Testis (tissue), 3 donors: ENCODE results near the gene RPL18A. TPM values are rescaled to one million over a fixed set of nuclear protein-coding genes. Genes with fewer than 3 reads are reported as not detected.
A peak's percentile ranks its signal among the peaks of the same experiment; 100 is the strongest.

Experiments
- DNase-seq: peaks from one replicate; pipeline ENCODE4 v3.0.0-alpha.2; 2019
- H3K27ac ChIP-seq, 2 donors: fragments of 200-600 bp; sonication (generic); one replicate each; pipeline ENCODE4 v1.5.1; 2019
- H3K27me3 ChIP-seq: fragments of 200-600 bp; sonication (generic); one replicate; pipeline ENCODE4 v1.5.1; 2019
- H3K36me3 ChIP-seq: fragments of 200-600 bp; sonication (generic); one replicate; pipeline ENCODE4 v1.5.1; 2017; ENCODE audit warnings: low read depth; ENCODE audit errors: missing control alignments
- H3K4me1 ChIP-seq: fragments of 200-600 bp; sonication (generic); one replicate; pipeline ENCODE4 v1.5.1; 2019
- H3K4me3 ChIP-seq, 2 donors: fragments of 200-600 bp; sonication (generic); one replicate each; pipeline ENCODE4 v1.5.1; 2017 to 2019
- H3K9me3 ChIP-seq: fragments of 200-600 bp; sonication (generic); one replicate; pipeline ENCODE4 v1.5.1; 2017
- CTCF ChIP-seq, 3 experiments: fragments of 450-650 bp in 2 of 3; fragments of 200-600 bp in 1 of 3; sonication (generic) in 1 of 3; IDR thresholded peaks; one replicate each; pipeline ENCODE4 v1.5.1; 2016 to 2019; ENCODE audit warnings: antibody characterized with exemption in 3 of 3, mild to moderate bottlenecking in 2 of 3, moderate library complexity in 1 of 3
- POLR2A ChIP-seq: fragments of 450-650 bp; IDR thresholded peaks from one replicate; pipeline ENCODE4 v1.6.1; 2017; ENCODE audit warnings: antibody characterized with exemption, mild to moderate bottlenecking, moderate library complexity
- WGBS, 2 donors: methylation state at CpG; one replicate each; pipeline ENCODE4 v1.1.5; 2018; 5-methylcytosine and 5-hydroxymethylcytosine counted together
- intact Hi-C: fragments of 100-400 bp; cut with DNase I; formaldehyde crosslinking; loops from one replicate; pipeline ENCODE4 v1.15.1; 2023; ENCODE audit warnings: low total_unique reads
- polyA plus RNA-seq: library from polyadenylated mRNA; stranded (reverse); fragments of 350-450 nt; fragmentation: Illumina TruSeq; extraction: RNeasy Lipid Tissue Mini Kit (QIAGEN cat#74804); gene quantifications from one replicate; pipeline ENCODE4 v1.2.3, GENCODE V29; 2014; ENCODE audit warnings: low read depth, low replicate concordance; ENCODE audit not compliant: insufficient read depth
- total RNA-seq, 2 donors: library from RNA; depleted of rRNA; stranded (reverse); fragments of >200 nt; gene quantifications; one replicate each; pipeline ENCODE4 v1.2.3, GENCODE V29; 2016

Gene RPL18A
- total and polyA plus RNA-seq, 3 donors from 2014 or later: 551 to 1,098 (median 828) TPM

- WGBS, 2 donors: 19 to 23% methylated on average over 20 to 27 of the region's 29 CpGs
- no peak for TF ChIP-seq CTCF (IDR thresholded peaks at IDR 0.05)
- TF ChIP-seq POLR2A: no peak
- intact Hi-C loops: no loop called here
- H3K27ac ChIP-seq: peak overlapping the region; percentile 34 to 72
- no peaks in the 10 kb centered on the region for H3K9me3 ChIP-seq
- H3K36me3 ChIP-seq: no peaks in the 10 kb centered on the region
- DNase-seq: peak; percentile 61
- peaks cover 3% of the 10 kb centered on the region for H3K4me1 ChIP-seq
- no peaks in the 10 kb centered on the region for H3K27me3 ChIP-seq
- peak overlapping the region; percentile 26 to 51 for H3K4me3 ChIP-seq
Observed at GRCh38 chr19:17829855-17830566, 29.7 kb upstream of the RPL18A start.

- Histone ChIP-seq H3K4me3 (peak overlapping the region; percentile 26 to 51), H3K27me3 (no peaks in the 10 kb centered on the region), H3K4me1 (peaks cover 3% of the 10 kb centered on the region), H3K27ac (peak overlapping the region; percentile 34 to 72), H3K36me3 (no peaks in the 10 kb centered on the region), H3K9me3 (no peaks in the 10 kb centered on the region)
- intact Hi-C loops: no loop called here
- 31 to 47% methylated on average over 23 to 43 of the region's 50 CpGs for WGBS, 2 donors
- TF ChIP-seq CTCF (IDR thresholded peaks at IDR 0.05) (no peak), POLR2A (no peak)
- DNase-seq: peak; percentile 86
Observed at GRCh38 chr19:17830567-17831418, 28.9 kb upstream of the RPL18A start.

GRCh38 chr19:17831419-17831888 is 28.3 kb upstream of the RPL18A start:
- no peak for DNase-seq
- no peaks in the 10 kb centered on the region for H3K27me3 ChIP-seq
- TF ChIP-seq CTCF (IDR thresholded peaks at IDR 0.05) (no peak), POLR2A (no peak)
- no peak overlapping the region for H3K27ac ChIP-seq
- no peaks in the 10 kb centered on the region for H3K36me3 ChIP-seq
- 60 to 66% methylated on average over 8 to 25 of the region's 25 CpGs for WGBS, 2 donors
- intact Hi-C loops: no loop called here
- H3K9me3 ChIP-seq: no peaks in the 10 kb centered on the region
- peak overlapping the region; percentile 18 to 41 for H3K4me3 ChIP-seq
- peaks cover 3% of the 10 kb centered on the region for H3K4me1 ChIP-seq

- no peaks in the 10 kb centered on the region for H3K9me3 ChIP-seq
- DNase-seq: no peak
- no peak for TF ChIP-seq CTCF (IDR thresholded peaks at IDR 0.05)
- no peak for TF ChIP-seq POLR2A
- no peaks in the 10 kb centered on the region for H3K36me3 ChIP-seq
- H3K27me3 ChIP-seq: no peaks in the 10 kb centered on the region
- peaks cover 3% of the 10 kb centered on the region for H3K4me1 ChIP-seq
- intact Hi-C loops: no loop called here
- H3K4me3 ChIP-seq: no peak overlapping the region
- H3K27ac ChIP-seq: no peak overlapping the region
- WGBS, 2 donors: 83 to 87% methylated on average over 4 to 17 of the region's 17 CpGs
Observed at GRCh38 chr19:17832443-17833208, 27.1 kb upstream of the RPL18A start.
